Upper lobe of left lung (tissue), 4 donors: ENCODE measurements around the gene SMG5.

Experiments
- CTCF ChIP-seq, 6 experiments: fragments of 450-650 bp in 4 of 6; fragments of 200-600 bp in 2 of 6; sonication (generic) in 2 of 6; IDR thresholded peaks; one replicate each; pipeline ENCODE4 v1.5.1; 2016 to 2019; ENCODE audit warnings: antibody characterized with exemption in 6 of 6
- POLR2A ChIP-seq, 4 donors: fragments of 450-650 bp; IDR thresholded peaks; one replicate each; pipeline ENCODE4 v1.5.1; 2016 to 2017; ENCODE audit warnings: antibody characterized with exemption in 4 of 4, mild to moderate bottlenecking in 2 of 4

- TF ChIP-seq CTCF (IDR thresholded peaks at IDR 0.05) (no peak), POLR2A (IDR thresholded peaks at IDR 0.05) (no peak)
Measured at GRCh38 chr1:156229809-156230472, 52.7 kb downstream of the SMG5 start.
